Panc1 (cell line): Measurements from ENCODE around the gene PLIN4. TPM values are rescaled to one million over a fixed set of nuclear protein-coding genes. Genes with fewer than 3 reads are reported as not detected.

Source experiments
- ATAC-seq: fragments of 200-7000 bp; cut with Tn5 transposase; 2 replicates; pipeline ENCODE4 v1.9.1; 2020; ENCODE audit warnings: mild to moderate bottlenecking, moderate library complexity
- BruUV-seq: library from RNA; stranded (reverse); fragments of 400-500 nt; replicated peaks from 2 replicates; lab custom pipeline; 2021; lab: Mats Ljungman, UMichigan
- CTCF ChIA-PET: fragments of 300-600 bp; sonication (Branson Sonifier 250); formaldehyde crosslinking; loops from one replicate; lab custom pipeline; 2022; ENCODE audit warnings: antibody characterized with exemption; lab: Charles Lee
- POLR2A ChIA-PET: fragments of 300-600 bp; sonication (Branson Sonifier 250); formaldehyde crosslinking; loops from one replicate; lab custom pipeline; 2022; ENCODE audit warnings: antibody characterized with exemption; lab: Charles Lee
- DNase-seq: peaks from one replicate; pipeline ENCODE4 v3.0.0-alpha.2; 2010; ENCODE audit warnings: low read depth, low spot score
- H3K27ac ChIP-seq: 2 replicates; pipeline ENCODE4 v1.5.1; 2011; ENCODE audit warnings: mild to moderate bottlenecking, low read length, inconsistent platforms
- H3K27me3 ChIP-seq: fragments of 200-500 bp; sonication (Bioruptor generic); 2 replicates; pipeline ENCODE4 v1.6.0; 2014; ENCODE audit warnings: low read length, inconsistent platforms; ENCODE audit not compliant: control insufficient read depth, insufficient read depth
- H3K36me3 ChIP-seq: fragments of 200-500 bp; sonication (Bioruptor generic); 2 replicates; pipeline ENCODE4 v1.5.1; 2014; ENCODE audit warnings: inconsistent platforms, mild to moderate bottlenecking, low read length, moderate library complexity; ENCODE audit not compliant: control insufficient read depth, insufficient read depth
- H3K4me1 ChIP-seq: 2 replicates; pipeline ENCODE4 v1.5.1; 2011; ENCODE audit warnings: inconsistent platforms, mild to moderate bottlenecking, low read length, moderate library complexity; ENCODE audit not compliant: control insufficient read depth, insufficient read depth
- H3K4me3 ChIP-seq, 2 experiments: 2 replicates each; pipeline ENCODE4 v1.5.1; 2011 to 2012; ENCODE audit warnings: low read depth in 2 of 2, low read length in 2 of 2, mild to moderate bottlenecking in 2 of 2, inconsistent platforms in 1 of 2, moderate library complexity in 1 of 2
- H3K9me3 ChIP-seq: fragments of 200-500 bp; sonication (Bioruptor generic); 2 replicates; pipeline ENCODE4 v1.5.1; 2014; ENCODE audit warnings: low read depth, mild to moderate bottlenecking, inconsistent platforms, low read length, moderate library complexity; ENCODE audit not compliant: control insufficient read depth, insufficient read depth
- POLR2AphosphoS5 ChIP-seq: IDR thresholded peaks from 2 replicates; pipeline ENCODE4 v1.6.1; 2012; ENCODE audit warnings: mild to moderate bottlenecking, low read depth, low read length, moderate library complexity
- SIN3A ChIP-seq: IDR thresholded peaks from 2 replicates; pipeline ENCODE4 v1.6.1; 2012; ENCODE audit warnings: low read depth, mild to moderate bottlenecking, low read length, moderate library complexity, borderline replicate concordance; ENCODE audit not compliant: insufficient read depth
- TCF7L2 ChIP-seq: IDR thresholded peaks from 2 replicates; pipeline ENCODE4 v1.6.1; 2011; ENCODE audit warnings: mild to moderate bottlenecking, low read depth, low read length, inconsistent platforms
- in situ Hi-C: cut with HindIII; loops from 2 replicates; pipeline ENCODE4 v1.10.0; 2016; ENCODE audit warnings: low sequenced_read_pairs, low pct_unique_long_range_greater_than_20kb
- intact Hi-C: fragments of 100-400 bp; cut with micrococcal nuclease; formaldehyde crosslinking; loops from one replicate; pipeline ENCODE4 v1.10.0; 2022; ENCODE audit not compliant: unreplicated experiment
- total RNA-seq: library from RNA; stranded (reverse); gene quantifications from one replicate; pipeline ENCODE4 v1.2.1, GENCODE V29; 2021; ENCODE audit not compliant: unreplicated experiment
- TF ChIP-seq, protein P1 (sequence below), 2 experiments: IDR thresholded peaks; 2 replicates each; pipeline ENCODE4 v1.6.1; 2011 to 2012; ENCODE audit warnings: low read depth in 2 of 2, control low read depth in 1 of 2, low read length in 1 of 2, mild to moderate bottlenecking in 1 of 2, moderate library complexity in 1 of 2; ENCODE audit not compliant: insufficient read depth in 1 of 2
- TF ChIP-seq, protein P2 (sequence below): fragments of 450-650 bp; IDR thresholded peaks from 2 replicates; pipeline ENCODE4 v1.5.1; 2017; ENCODE audit warnings: mild to moderate bottlenecking

PLIN4 gene
- total RNA-seq, 1 experiment from 2014 or later = 10.2 TPM

GRCh38 chr19:4515732-4516131, 2.6 kb downstream of the PLIN4 start:
- in situ Hi-C loops = no loop called here
- H3K4me1 ChIP-seq = peaks cover 19% of the 10 kb centered on the region
- intact Hi-C loops = no loop called here

DNA sequence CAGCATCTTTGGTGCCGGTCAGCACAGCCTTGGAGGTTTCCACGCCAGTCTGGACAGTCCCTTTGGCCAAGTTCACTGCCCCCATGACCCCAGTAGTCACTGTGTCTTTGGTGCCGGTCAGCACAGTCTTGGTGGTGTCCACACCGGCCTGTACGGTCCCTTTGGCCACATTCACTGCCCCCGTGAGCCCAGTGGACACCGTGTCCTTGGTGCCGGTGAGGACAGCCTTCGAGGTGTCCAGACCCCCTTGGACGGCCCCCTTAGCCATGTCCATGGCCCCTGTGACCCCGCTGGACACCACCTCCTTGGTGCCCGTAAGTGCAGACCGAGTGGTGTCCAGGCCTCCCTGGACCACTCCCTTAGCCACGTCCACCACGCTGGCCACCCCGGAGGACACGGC, 5.0 kb downstream of the PLIN4 start:
- ATAC-seq (no peak), DNase-seq (no peak)
- TF ChIP-seq SIN3A (no peak), TCF7L2 (no peak), POLR2AphosphoS5 (no peak)
- TF ChIP-seq, protein P1, sequence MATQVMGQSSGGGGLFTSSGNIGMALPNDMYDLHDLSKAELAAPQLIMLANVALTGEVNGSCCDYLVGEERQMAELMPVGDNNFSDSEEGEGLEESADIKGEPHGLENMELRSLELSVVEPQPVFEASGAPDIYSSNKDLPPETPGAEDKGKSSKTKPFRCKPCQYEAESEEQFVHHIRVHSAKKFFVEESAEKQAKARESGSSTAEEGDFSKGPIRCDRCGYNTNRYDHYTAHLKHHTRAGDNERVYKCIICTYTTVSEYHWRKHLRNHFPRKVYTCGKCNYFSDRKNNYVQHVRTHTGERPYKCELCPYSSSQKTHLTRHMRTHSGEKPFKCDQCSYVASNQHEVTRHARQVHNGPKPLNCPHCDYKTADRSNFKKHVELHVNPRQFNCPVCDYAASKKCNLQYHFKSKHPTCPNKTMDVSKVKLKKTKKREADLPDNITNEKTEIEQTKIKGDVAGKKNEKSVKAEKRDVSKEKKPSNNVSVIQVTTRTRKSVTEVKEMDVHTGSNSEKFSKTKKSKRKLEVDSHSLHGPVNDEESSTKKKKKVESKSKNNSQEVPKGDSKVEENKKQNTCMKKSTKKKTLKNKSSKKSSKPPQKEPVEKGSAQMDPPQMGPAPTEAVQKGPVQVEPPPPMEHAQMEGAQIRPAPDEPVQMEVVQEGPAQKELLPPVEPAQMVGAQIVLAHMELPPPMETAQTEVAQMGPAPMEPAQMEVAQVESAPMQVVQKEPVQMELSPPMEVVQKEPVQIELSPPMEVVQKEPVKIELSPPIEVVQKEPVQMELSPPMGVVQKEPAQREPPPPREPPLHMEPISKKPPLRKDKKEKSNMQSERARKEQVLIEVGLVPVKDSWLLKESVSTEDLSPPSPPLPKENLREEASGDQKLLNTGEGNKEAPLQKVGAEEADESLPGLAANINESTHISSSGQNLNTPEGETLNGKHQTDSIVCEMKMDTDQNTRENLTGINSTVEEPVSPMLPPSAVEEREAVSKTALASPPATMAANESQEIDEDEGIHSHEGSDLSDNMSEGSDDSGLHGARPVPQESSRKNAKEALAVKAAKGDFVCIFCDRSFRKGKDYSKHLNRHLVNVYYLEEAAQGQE (IDR thresholded peaks at IDR 0.05; ENCODE audit: insufficient read depth in 1 of 2, low read depth in 2 of 2, low read length in 1 of 2) = no peak
- TF ChIP-seq, protein P2, sequence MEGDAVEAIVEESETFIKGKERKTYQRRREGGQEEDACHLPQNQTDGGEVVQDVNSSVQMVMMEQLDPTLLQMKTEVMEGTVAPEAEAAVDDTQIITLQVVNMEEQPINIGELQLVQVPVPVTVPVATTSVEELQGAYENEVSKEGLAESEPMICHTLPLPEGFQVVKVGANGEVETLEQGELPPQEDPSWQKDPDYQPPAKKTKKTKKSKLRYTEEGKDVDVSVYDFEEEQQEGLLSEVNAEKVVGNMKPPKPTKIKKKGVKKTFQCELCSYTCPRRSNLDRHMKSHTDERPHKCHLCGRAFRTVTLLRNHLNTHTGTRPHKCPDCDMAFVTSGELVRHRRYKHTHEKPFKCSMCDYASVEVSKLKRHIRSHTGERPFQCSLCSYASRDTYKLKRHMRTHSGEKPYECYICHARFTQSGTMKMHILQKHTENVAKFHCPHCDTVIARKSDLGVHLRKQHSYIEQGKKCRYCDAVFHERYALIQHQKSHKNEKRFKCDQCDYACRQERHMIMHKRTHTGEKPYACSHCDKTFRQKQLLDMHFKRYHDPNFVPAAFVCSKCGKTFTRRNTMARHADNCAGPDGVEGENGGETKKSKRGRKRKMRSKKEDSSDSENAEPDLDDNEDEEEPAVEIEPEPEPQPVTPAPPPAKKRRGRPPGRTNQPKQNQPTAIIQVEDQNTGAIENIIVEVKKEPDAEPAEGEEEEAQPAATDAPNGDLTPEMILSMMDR = no peak
- in situ Hi-C loops = no loop called here
- intact Hi-C loops = no loop called here
- H3K36me3 ChIP-seq = no peaks in the 10 kb centered on the region
- ChIA-PET CTCF (no interaction called here), POLR2A (no interaction called here)
- peaks cover 12% of the 10 kb centered on the region for H3K4me1 ChIP-seq
- H3K4me3 ChIP-seq = no peak overlapping the region
- no peak overlapping the region for H3K27ac ChIP-seq
- no peaks in the 10 kb centered on the region for H3K9me3 ChIP-seq
- no TSS peak for BruUV-seq
- no peaks in the 10 kb centered on the region for H3K27me3 ChIP-seq

More at GRCh38 chr19:4515732-4516131, 2.6 kb downstream of the PLIN4 start:
- Histone ChIP-seq H3K27ac (no peak overlapping the region), H3K9me3 (no peaks in the 10 kb centered on the region), H3K36me3 (no peaks in the 10 kb centered on the region), H3K4me3 (no peak overlapping the region), H3K27me3 (no peaks in the 10 kb centered on the region)
- POLR2A ChIA-PET = no interaction called here
- BruUV-seq = no TSS peak
- TF ChIP-seq SIN3A (no peak), TCF7L2 (no peak), POLR2AphosphoS5 (no peak)
- TF ChIP-seq, protein P2 = no peak
- TF ChIP-seq, protein P1 (IDR thresholded peaks at IDR 0.05; ENCODE audit: insufficient read depth in 1 of 2, low read depth in 2 of 2, low read length in 1 of 2) = no peak
- DNase-seq (no peak), ATAC-seq (no peak)
- CTCF ChIA-PET = interaction anchor here (0.6 kb wide), 2 partner anchors 12 to 248 kb away, joined by 3 to 5 read pairs; no protein-coding TSS in a partner anchor
